ENCODE data around the gene GALNT11.

GRCh38 chr7:152013230-152013629 lies 12.2 kb upstream of the GALNT11 start:
- TF ChIP-seq CTCF (IDR thresholded peaks at IDR 0.05) (no peak), POLR2A (IDR thresholded peaks at IDR 0.05) (no peak)

Data from Peyer's patch (tissue), 4 donors.